ENCODE measurements around the gene RAB42. TPM values are rescaled to one million over a fixed set of nuclear protein-coding genes. Genes with fewer than 3 reads are reported as not detected.

RAB42 gene
- total and polyA plus RNA-seq, 9 of the 15 experiments (the other 6 are each of a cell fraction or from before 2014, with no cell fraction given): 0.07 to 0.14 (median 0.12) TPM; not detected in 6

DNA sequence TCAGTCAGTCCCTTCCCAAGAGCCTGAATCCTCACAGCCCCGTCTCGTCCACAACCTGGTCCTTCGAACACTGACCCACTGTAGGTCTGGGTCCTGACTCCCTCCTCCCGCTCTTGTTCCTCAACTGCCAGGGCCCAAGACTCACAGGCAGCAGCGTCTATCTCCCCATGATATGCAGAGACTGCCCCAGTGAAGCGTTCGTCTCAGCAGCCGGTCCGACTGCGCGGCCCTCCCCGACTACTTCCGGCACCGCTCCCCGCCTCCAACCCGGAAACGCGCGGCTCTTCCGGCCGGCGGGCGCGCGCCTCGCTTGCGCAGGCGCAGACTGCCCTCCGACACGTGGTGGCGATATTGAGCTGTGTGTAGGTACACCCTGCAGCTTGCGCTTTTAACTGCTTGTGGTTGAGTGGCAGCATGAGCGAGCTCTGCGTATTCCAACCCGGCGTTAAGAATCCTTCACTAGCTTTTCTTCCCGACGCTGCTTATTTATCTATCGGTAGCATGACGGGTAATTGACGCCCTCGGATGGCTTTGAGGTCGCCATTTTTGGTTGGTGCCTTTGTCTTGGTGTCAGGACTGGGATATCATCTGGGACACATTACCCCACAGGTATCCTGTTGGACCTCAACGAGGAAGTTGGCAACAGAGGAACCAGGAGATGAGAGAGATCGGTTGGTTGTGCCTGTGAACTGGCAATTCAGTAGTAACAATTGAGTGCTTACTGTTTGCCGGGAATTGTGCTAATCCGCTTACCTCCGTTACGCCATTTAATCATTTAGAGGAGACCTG is 51.0 kb downstream of the RAB42 start, which contains the start of gene TAF12:
TSS of gene TAF12 (minus strand) at position 221 of the 789 bp plus-strand sequence. CDS start 20,986 bp downstream, outside the sequence.
- in situ Hi-C loops (cut with MboI): no loop called here
- Histone ChIP-seq H3K4me2 (ENCODE audit: insufficient read depth, low read length) (peak within 1 kb of the TSS; percentile 94), H4K20me1 (replicated peaks; ENCODE audit: control insufficient read depth, insufficient read depth, low read length) (no peaks in the 10 kb centered on the region), H2AFZ (ENCODE audit: low read depth, low read length) (peak within 1 kb of the TSS; percentile 91), H3K9me3 (replicated peaks; ENCODE audit: control insufficient read depth, insufficient read depth, low read depth, low read length) (no peaks in the 10 kb centered on the region), H3K36me3 (ENCODE audit: control insufficient read depth, insufficient read depth, low read length) (peaks cover 15% of the 10 kb centered on the region), H3K27me3 (ENCODE audit: control insufficient read depth in 2 of 2, insufficient read depth in 2 of 2, low read length in 2 of 2) (no peaks in the 10 kb centered on the region), H3K9me1 (ENCODE audit: control insufficient read depth, insufficient read depth, low read length) (no peaks in the 10 kb centered on the region), H3K4me1 (replicated peaks in 1 of 2; ENCODE audit: control insufficient read depth in 2 of 2, insufficient read depth in 2 of 2, low read length in 2 of 2) (peaks cover 36 to 39% of the 10 kb centered on the region in 2 experiments; a peak in 4 of 5 replicates), H3K27ac (ENCODE audit: extremely low read depth, low read depth, low read length) (peak within 1 kb of the TSS; percentile 95), H3K79me2 (ENCODE audit: control insufficient read depth, insufficient read depth, low read length) (peaks cover 56% of the 10 kb centered on the region), H3K9ac (ENCODE audit: insufficient read depth in 1 of 2, low read depth in 2 of 2, low read length in 2 of 2) (peak within 1 kb of the TSS; percentile 95 to 96), H3K4me3 (peak within 1 kb of the TSS; percentile 79)
- ChIA-PET POLR2A (interaction anchor here (0.6 to 5.8 kb wide), 33 partner anchors 12 to 1230 kb away, joined by 3 to 66 read pairs (median 4); partner anchors contain the start of genes GMEB1 and YTHDF2), CTCF (ENCODE audit: low intra/inter-chr PET ratio) (interaction anchor here (0.6 to 1.3 kb wide), 4 partner anchors 114 to 1086 kb away, joined by 3 to 8 read pairs (median 4); no protein-coding TSS in a partner anchor)
- intact Hi-C loops (cut with micrococcal nuclease): loop anchor here (1.0 to 10.0 kb wide), 4 partner anchors 61 to 542 kb away; partner anchors contain the start of genes ATP5IF1, DNAJC8 and SRSF4
- TSS peak; percentile 97 for BruUV-seq (replicated peaks)
- under 1% methylated on average over 49 of the region's 49 CpGs for WGBS (ENCODE audit: insufficient coverage, low coverage, missing lambda C conversion rate)
- FAIRE-seq: peak; percentile 93
- peak; percentile 90 to 98 (median 94) for DNase-seq (ENCODE audit: extremely low read depth in 1 of 4, low spot score in 3 of 4)
- ATAC-seq: peak; percentile 89
- peak; percentile 70 for TF ChIP-seq HDAC8 (tag; IDR thresholded peaks at IDR 0.05)
- TF ChIP-seq SNRNP70 (optimal IDR thresholded peaks at IDR 0.05; ENCODE audit: low read depth, low read length): no peak
- no peak for TF ChIP-seq CHD4 (IDR thresholded peaks at IDR 0.05; ENCODE audit: insufficient read depth, insufficient replicate concordance, low read depth, low read length, poor library complexity, severe bottlenecking)
- TF ChIP-seq, protein P1, sequence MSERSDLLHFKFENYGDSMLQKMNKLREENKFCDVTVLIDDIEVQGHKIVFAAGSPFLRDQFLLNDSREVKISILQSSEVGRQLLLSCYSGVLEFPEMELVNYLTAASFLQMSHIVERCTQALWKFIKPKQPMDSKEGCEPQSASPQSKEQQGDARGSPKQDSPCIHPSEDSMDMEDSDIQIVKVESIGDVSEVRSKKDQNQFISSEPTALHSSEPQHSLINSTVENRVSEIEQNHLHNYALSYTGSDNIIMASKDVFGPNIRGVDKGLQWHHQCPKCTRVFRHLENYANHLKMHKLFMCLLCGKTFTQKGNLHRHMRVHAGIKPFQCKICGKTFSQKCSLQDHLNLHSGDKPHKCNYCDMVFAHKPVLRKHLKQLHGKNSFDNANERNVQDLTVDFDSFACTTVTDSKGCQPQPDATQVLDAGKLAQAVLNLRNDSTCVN (CRISPR knock-in tag; IDR thresholded peaks at IDR 0.05): no peak; the same call in 1 of the 2 replicates
- TF ChIP-seq, protein P2, sequence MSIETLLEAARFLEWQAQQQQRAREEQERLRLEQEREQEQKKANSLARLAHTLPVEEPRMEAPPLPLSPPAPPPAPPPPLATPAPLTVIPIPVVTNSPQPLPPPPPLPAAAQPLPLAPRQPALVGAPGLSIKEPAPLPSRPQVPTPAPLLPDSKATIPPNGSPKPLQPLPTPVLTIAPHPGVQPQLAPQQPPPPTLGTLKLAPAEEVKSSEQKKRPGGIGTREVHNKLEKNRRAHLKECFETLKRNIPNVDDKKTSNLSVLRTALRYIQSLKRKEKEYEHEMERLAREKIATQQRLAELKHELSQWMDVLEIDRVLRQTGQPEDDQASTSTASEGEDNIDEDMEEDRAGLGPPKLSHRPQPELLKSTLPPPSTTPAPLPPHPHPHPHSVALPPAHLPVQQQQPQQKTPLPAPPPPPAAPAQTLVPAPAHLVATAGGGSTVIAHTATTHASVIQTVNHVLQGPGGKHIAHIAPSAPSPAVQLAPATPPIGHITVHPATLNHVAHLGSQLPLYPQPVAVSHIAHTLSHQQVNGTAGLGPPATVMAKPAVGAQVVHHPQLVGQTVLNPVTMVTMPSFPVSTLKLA (conservative IDR thresholded peaks at IDR 0.05): peak; percentile 100
- TF ChIP-seq, protein P3, sequence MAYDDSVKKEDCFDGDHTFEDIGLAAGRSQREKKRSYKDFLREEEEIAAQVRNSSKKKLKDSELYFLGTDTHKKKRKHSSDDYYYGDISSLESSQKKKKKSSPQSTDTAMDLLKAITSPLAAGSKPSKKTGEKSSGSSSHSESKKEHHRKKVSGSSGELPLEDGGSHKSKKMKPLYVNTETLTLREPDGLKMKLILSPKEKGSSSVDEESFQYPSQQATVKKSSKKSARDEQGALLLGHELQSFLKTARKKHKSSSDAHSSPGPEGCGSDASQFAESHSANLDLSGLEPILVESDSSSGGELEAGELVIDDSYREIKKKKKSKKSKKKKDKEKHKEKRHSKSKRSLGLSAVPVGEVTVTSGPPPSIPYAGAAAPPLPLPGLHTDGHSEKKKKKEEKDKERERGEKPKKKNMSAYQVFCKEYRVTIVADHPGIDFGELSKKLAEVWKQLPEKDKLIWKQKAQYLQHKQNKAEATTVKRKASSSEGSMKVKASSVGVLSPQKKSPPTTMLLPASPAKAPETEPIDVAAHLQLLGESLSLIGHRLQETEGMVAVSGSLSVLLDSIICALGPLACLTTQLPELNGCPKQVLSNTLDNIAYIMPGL (CRISPR knock-in tag; IDR thresholded peaks at IDR 0.05): no peak; the same call in none of the 2 replicates
- TF ChIP-seq ZNF324 (CRISPR knock-in tag; IDR thresholded peaks at IDR 0.05): no peak
- TF ChIP-seq ATF1 (CRISPR knock-in tag; IDR thresholded peaks at IDR 0.05): no peak; the same call in 1 of the 2 replicates
- TF ChIP-seq ATF1 (tag; IDR thresholded peaks at IDR 0.05): peak; percentile 86
- no peak for TF ChIP-seq ZNF217 (CRISPR knock-in tag; IDR thresholded peaks at IDR 0.05)
- TF ChIP-seq KLF1 (tag; IDR thresholded peaks at IDR 0.05): 0 out of 2 replicates have a peak, but pooled peaks have one; percentile 55
- TF ChIP-seq BRF1 (IDR thresholded peaks at IDR 0.05; ENCODE audit: borderline replicate concordance, extremely low read depth, insufficient read length): no peak
- no peak for TF ChIP-seq ZNF184 (CRISPR knock-in tag; IDR thresholded peaks at IDR 0.05)
- TF ChIP-seq EZH2 (IDR thresholded peaks at IDR 0.05; ENCODE audit: borderline replicate concordance, low read depth, low read length): no peak
- TF ChIP-seq BRCA1 (IDR thresholded peaks at IDR 0.05): no peak
- no peak for TF ChIP-seq BRCA1 (CRISPR knock-in tag; IDR thresholded peaks at IDR 0.05)
- TF ChIP-seq TEAD1 (CRISPR knock-in tag; IDR thresholded peaks at IDR 0.05): peak; percentile 5 to 91; a peak in 3 of 4 replicates
